Uterus (tissue), 2 donors: ENCODE data around the gene SOX1.

ENCODE experiments used
- CTCF ChIP-seq, 4 experiments: fragments of 200-600 bp in 2 of 4; fragments of 450-650 bp in 2 of 4; sonication (generic) in 2 of 4; IDR thresholded peaks; one replicate each; pipeline ENCODE4 v1.5.1; 2016 to 2019; ENCODE audit warnings: antibody characterized with exemption in 4 of 4, mild to moderate bottlenecking in 2 of 4, moderate library complexity in 1 of 4
- POLR2A ChIP-seq, 2 donors: fragments of 450-650 bp; IDR thresholded peaks; one replicate each; pipeline ENCODE4 v1.6.1; 2016; ENCODE audit warnings: antibody characterized with exemption in 2 of 2, mild to moderate bottlenecking in 1 of 2, moderate library complexity in 1 of 2

- TF ChIP-seq CTCF (IDR thresholded peaks at IDR 0.05) (no peak), POLR2A (IDR thresholded peaks at IDR 0.05) (no peak)
Observed at GRCh38 chr13:112095354-112095753, 28.4 kb downstream of the SOX1 start.
